ENCODE measurements around the gene ANAPC7.

Gene ANAPC7

GRCh38 chr12:110351119-110351518, 52.4 kb downstream of the ANAPC7 start:
- TF ChIP-seq EZH2 (IDR thresholded peaks at IDR 0.05; ENCODE audit: borderline replicate concordance, low read depth, low read length, severe bottlenecking) = no peak
- no peak for TF ChIP-seq CTCF (IDR thresholded peaks at IDR 0.05; ENCODE audit: borderline replicate concordance, extremely low read depth, low read length, poor library complexity, severe bottlenecking)
- Histone ChIP-seq H3K27ac (ENCODE audit: low read length) (no peak overlapping the region), H3K4me2 (ENCODE audit: insufficient read depth, low read length) (no peak overlapping the region), H4K20me1 (ENCODE audit: insufficient read depth, low read length) (peaks cover 8% of the 10 kb centered on the region), H3K4me1 (ENCODE audit: insufficient read depth, low read length) (no peaks in the 10 kb centered on the region), H2AFZ (ENCODE audit: low read depth, low read length) (no peak overlapping the region), H3K36me3 (ENCODE audit: insufficient read depth, low read length) (peaks cover 43% of the 10 kb centered on the region), H3K79me2 (ENCODE audit: insufficient read depth, low read length) (no peaks in the 10 kb centered on the region), H3K4me3 (ENCODE audit: low read depth in 1 of 2, low read length in 2 of 2) (no peak overlapping the region), H3K9me3 (ENCODE audit: insufficient read depth, low read length, severe bottlenecking) (no peaks in the 10 kb centered on the region), H3K27me3 (ENCODE audit: insufficient read depth, low read length, poor library complexity) (no peaks in the 10 kb centered on the region), H3K9ac (ENCODE audit: low read depth, low read length) (no peak overlapping the region)
- ATAC-seq (ENCODE audit: insufficient read depth, low read depth) = no peak
- no peak for DNase-seq

- Histone ChIP-seq H3K36me3 (ENCODE audit: insufficient read depth, low read length) (peaks cover 58% of the 10 kb centered on the region), H3K79me2 (ENCODE audit: insufficient read depth, low read length) (no peaks in the 10 kb centered on the region), H4K20me1 (ENCODE audit: insufficient read depth, low read length) (peaks cover 8% of the 10 kb centered on the region), H3K27ac (ENCODE audit: low read length) (no peak overlapping the region), H3K4me2 (ENCODE audit: insufficient read depth, low read length) (no peak overlapping the region), H3K4me1 (ENCODE audit: insufficient read depth, low read length) (no peaks in the 10 kb centered on the region), H3K27me3 (ENCODE audit: insufficient read depth, low read length, poor library complexity) (no peaks in the 10 kb centered on the region), H2AFZ (ENCODE audit: low read depth, low read length) (no peak overlapping the region), H3K9me3 (ENCODE audit: insufficient read depth, low read length, severe bottlenecking) (no peaks in the 10 kb centered on the region), H3K4me3 (ENCODE audit: low read depth in 1 of 2, low read length in 2 of 2) (no peak overlapping the region), H3K9ac (ENCODE audit: low read depth, low read length) (no peak overlapping the region)
- ATAC-seq (ENCODE audit: insufficient read depth, low read depth) (0 out of 3 replicates have a peak, but pooled peaks have one; percentile 13), DNase-seq (no peak)
- TF ChIP-seq EZH2 (IDR thresholded peaks at IDR 0.05; ENCODE audit: borderline replicate concordance, low read depth, low read length, severe bottlenecking) (no peak), CTCF (IDR thresholded peaks at IDR 0.05; ENCODE audit: borderline replicate concordance, extremely low read depth, low read length, poor library complexity, severe bottlenecking) (no peak)
Observed at GRCh38 chr12:110349514-110350151, 53.9 kb downstream of the ANAPC7 start.

DNA sequence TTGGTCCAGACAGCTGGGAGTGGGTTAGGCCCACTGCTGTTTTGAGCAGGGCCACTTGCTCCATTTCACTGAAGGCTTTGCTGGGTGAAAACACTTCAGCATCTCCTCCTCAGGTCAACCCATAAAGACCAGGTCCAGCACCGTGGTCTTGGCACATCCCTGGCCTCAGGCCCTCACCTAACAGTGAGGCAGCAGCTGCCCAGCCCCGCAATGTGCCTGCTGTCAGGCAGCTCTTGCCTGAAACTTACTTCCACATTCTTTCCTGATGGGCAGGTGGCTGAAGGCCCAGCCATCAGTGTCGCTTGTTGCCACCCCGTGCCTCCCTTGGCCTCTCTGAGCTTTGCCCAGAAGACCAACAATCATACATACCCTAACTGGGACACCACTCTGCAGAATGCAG, 54.4 kb downstream of the ANAPC7 start:
- Histone ChIP-seq H3K9ac (ENCODE audit: low read depth, low read length) (no peak overlapping the region), H3K9me3 (ENCODE audit: insufficient read depth, low read length, severe bottlenecking) (no peaks in the 10 kb centered on the region), H3K36me3 (ENCODE audit: insufficient read depth, low read length) (peaks cover 63% of the 10 kb centered on the region), H4K20me1 (ENCODE audit: insufficient read depth, low read length) (peaks cover 8% of the 10 kb centered on the region), H3K4me3 (ENCODE audit: low read depth in 1 of 2, low read length in 2 of 2) (no peak overlapping the region), H3K27me3 (ENCODE audit: insufficient read depth, low read length, poor library complexity) (no peaks in the 10 kb centered on the region), H3K4me2 (ENCODE audit: insufficient read depth, low read length) (no peak overlapping the region), H3K79me2 (ENCODE audit: insufficient read depth, low read length) (no peaks in the 10 kb centered on the region), H3K4me1 (ENCODE audit: insufficient read depth, low read length) (no peaks in the 10 kb centered on the region), H2AFZ (ENCODE audit: low read depth, low read length) (no peak overlapping the region), H3K27ac (ENCODE audit: low read length) (no peak overlapping the region)
- ATAC-seq (ENCODE audit: insufficient read depth, low read depth) (no peak), DNase-seq (no peak)
- no peak for TF ChIP-seq CTCF (IDR thresholded peaks at IDR 0.05; ENCODE audit: borderline replicate concordance, extremely low read depth, low read length, poor library complexity, severe bottlenecking)
- TF ChIP-seq EZH2 (IDR thresholded peaks at IDR 0.05; ENCODE audit: borderline replicate concordance, low read depth, low read length, severe bottlenecking) = no peak
